ENCODE measurements around the gene CHD1L. TPM values are rescaled to one million over a fixed set of nuclear protein-coding genes. Genes with fewer than 3 reads are reported as not detected.
A peak's percentile ranks its signal among the peaks of the same experiment; 100 is the strongest.

CHD1L gene
- total RNA-seq, 1 experiment from 2014 or later: 64.2 TPM

GRCh38 chr1:147336291-147336690, 93.8 kb downstream of the CHD1L start:
- H3K18ac ChIP-seq (ENCODE audit: insufficient read length, low read depth, low read length): no peak overlapping the region
- Mint-ChIP-seq H3K27me3 (ENCODE audit: low read depth) (no peaks in the 10 kb centered on the region), H3K9me3 (no peaks in the 10 kb centered on the region), H3K27ac (peak overlapping the region in 2 of 3 experiments; percentile 78 to 95; a peak in 5 of 7 replicates), H3K36me3 (ENCODE audit: insufficient read depth in 1 of 3, low read depth in 3 of 3) (no peaks in the 10 kb centered on the region; a peak in 1 of 7 replicates), H3K4me3 (peak overlapping the region in 1 of 2 experiments; percentile 27; a peak in 2 of 5 replicates), H3K4me1 (peaks cover 24 to 41% of the 10 kb centered on the region in 2 experiments)
- H2AFZ ChIP-seq (ENCODE audit: low read length): no peak overlapping the region
- no peak overlapping the region for H2BK20ac ChIP-seq (ENCODE audit: low read depth, low read length, poor library complexity, severe bottlenecking)
- H2BK15ac ChIP-seq (ENCODE audit: low read depth, low read length): no peak overlapping the region
- no peak overlapping the region for H3K23ac ChIP-seq (ENCODE audit: insufficient read length, low read depth, low read length)
- H2AK5ac ChIP-seq (ENCODE audit: insufficient read length, low read length): no peak overlapping the region
- no peak overlapping the region for H4K8ac ChIP-seq (replicated peaks; ENCODE audit: insufficient read length, low read depth, low read length)
- TF ChIP-seq CTCF (conservative IDR thresholded peaks at IDR 0.05): no peak
- peak overlapping the region; percentile 17 for H3K4me2 ChIP-seq (ENCODE audit: insufficient read depth, insufficient read length, low read length)
- no CpG with 5 or more reads among the region's 2 CpGs for WGBS (ENCODE audit: extremely low coverage, insufficient read length, low lambda C conversion rate)
- no peaks in the 10 kb centered on the region for H3K79me2 ChIP-seq (ENCODE audit: insufficient read depth, low read length)
- no peak overlapping the region for H4K5ac ChIP-seq (ENCODE audit: insufficient read length, low read depth, low read length)
- H3K4ac ChIP-seq (ENCODE audit: low read depth, low read length): no peak overlapping the region
- no peaks in the 10 kb centered on the region for H3K9me3 ChIP-seq (ENCODE audit: control insufficient read depth, low read depth, low read length)
- no peak overlapping the region for H4K91ac ChIP-seq (ENCODE audit: insufficient read length, low read depth, low read length)
- no peak overlapping the region for H3T11ph ChIP-seq (ENCODE audit: low read length)
- no peak overlapping the region for H3K14ac ChIP-seq (ENCODE audit: insufficient read depth, low read length)
- no peak overlapping the region for H3K56ac ChIP-seq (ENCODE audit: insufficient read length, low read depth, low read length)
- no peaks in the 10 kb centered on the region for H3K79me1 ChIP-seq (ENCODE audit: insufficient read depth, low read depth, low read length, poor library complexity, severe bottlenecking)
- H2BK120ac ChIP-seq (ENCODE audit: low read depth, low read length, poor library complexity, severe bottlenecking): no peak overlapping the region
- no peaks in the 10 kb centered on the region for H3K23me2 ChIP-seq (ENCODE audit: insufficient read length, low read depth, low read length, poor library complexity, severe bottlenecking)
- DNase-seq: no peak
- no peak overlapping the region for H3K9ac ChIP-seq (ENCODE audit: extremely low read depth, insufficient read length, low read length)
- no peak overlapping the region for H2BK5ac ChIP-seq (ENCODE audit: insufficient read length, low read length)
- H4K20me1 ChIP-seq (ENCODE audit: control insufficient read depth, insufficient read depth, insufficient read length): no peaks in the 10 kb centered on the region
- H3K27ac ChIP-seq (ENCODE audit: insufficient read length, low read depth, low read length): peak overlapping the region; percentile 42
- H3K27me3 ChIP-seq (ENCODE audit: insufficient read depth, low read length): no peaks in the 10 kb centered on the region
- no peak overlapping the region for H2BK12ac ChIP-seq (ENCODE audit: insufficient read length, low read depth, low read length)
- H3K4me1 ChIP-seq (ENCODE audit: insufficient read depth, low read length): peaks cover 5% of the 10 kb centered on the region; the same call in 1 of the 2 replicates
